Fibroblast of lung (primary cell): Measurements from ENCODE around the gene HSPA8. TPM values are rescaled to one million over a fixed set of nuclear protein-coding genes. Genes with fewer than 3 reads are reported as not detected.

ENCODE experiments used
- DNase-seq, 2 donors: peaks; one replicate each; pipeline versions ENCODE4 v3.0.0 to v3.0.0-alpha.2; 2010; ENCODE audit warnings: low read depth in 2 of 2
- H2AFZ ChIP-seq: 2 replicates; pipeline ENCODE4 v1.5.1; 2012; ENCODE audit warnings: low read length, control low read depth, inconsistent platforms
- H3K27ac ChIP-seq: 2 replicates; pipeline ENCODE4 v1.5.1; 2011; ENCODE audit warnings: low read length, control low read depth; ENCODE audit not compliant: insufficient read depth
- H3K27me3 ChIP-seq: 2 replicates; pipeline ENCODE4 v1.5.1; 2011; ENCODE audit warnings: mild to moderate bottlenecking, low read length; ENCODE audit not compliant: control insufficient read depth, insufficient read depth
- H3K36me3 ChIP-seq: 2 replicates; pipeline ENCODE4 v1.5.1; 2011; ENCODE audit warnings: low read length; ENCODE audit not compliant: control insufficient read depth, insufficient read depth
- H3K4me1 ChIP-seq: 2 replicates; pipeline ENCODE4 v1.5.1; 2011; ENCODE audit warnings: low read length; ENCODE audit not compliant: control insufficient read depth, insufficient read depth; ENCODE audit errors: extremely low read depth
- H3K4me2 ChIP-seq: 2 replicates; pipeline ENCODE4 v1.5.1; 2011; ENCODE audit warnings: low read length, control low read depth; ENCODE audit not compliant: insufficient read depth; ENCODE audit errors: extremely low read depth
- H3K4me3 ChIP-seq, 4 experiments: fragments of 200-600 bp in 1 of 4; sonication (generic) in 1 of 4; replicated peaks in 1 of 4; 2 replicates each; pipeline ENCODE4 v1.5.1; 2011 to 2016; ENCODE audit warnings: low read length in 4 of 4, low read depth in 3 of 4, mild to moderate bottlenecking in 3 of 4, control low read depth in 2 of 4, inconsistent platforms in 1 of 4, mixed read lengths in 1 of 4; ENCODE audit not compliant: insufficient read depth in 1 of 4; ENCODE audit errors: control extremely low read depth in 1 of 4
- H3K79me2 ChIP-seq: 2 replicates; pipeline ENCODE4 v1.5.1; 2012; ENCODE audit warnings: mild to moderate bottlenecking, low read length, inconsistent platforms; ENCODE audit not compliant: control insufficient read depth, insufficient read depth
- H3K9ac ChIP-seq: 2 replicates; pipeline ENCODE4 v1.5.1; 2011; ENCODE audit warnings: mild to moderate bottlenecking, low read length, control low read depth; ENCODE audit not compliant: insufficient read depth
- H3K9me3 ChIP-seq: 2 replicates; pipeline ENCODE4 v1.5.1; 2012; ENCODE audit warnings: low read depth, low read length; ENCODE audit not compliant: control insufficient read depth, insufficient read depth
- H4K20me1 ChIP-seq: 2 replicates; pipeline ENCODE4 v1.5.1; 2011; ENCODE audit warnings: low read length; ENCODE audit not compliant: control insufficient read depth, insufficient read depth; ENCODE audit errors: extremely low read depth
- CTCF ChIP-seq, 2 donors: IDR thresholded peaks in 1 of 2; conservative IDR thresholded peaks in 1 of 2; 1 replicate in 1 of 2; 2 replicates in 1 of 2; pipeline ENCODE4 v1.5.1; 2011 to 2012; ENCODE audit warnings: low read length in 2 of 2, control low read depth in 1 of 2, inconsistent platforms in 1 of 2, low read depth in 1 of 2, mild to moderate bottlenecking in 1 of 2
- EZH2 ChIP-seq: IDR thresholded peaks from 2 replicates; pipeline ENCODE4 v1.5.1; 2012; ENCODE audit warnings: low read length, control low read depth, mild to moderate bottlenecking; ENCODE audit errors: missing control alignments
- polyA plus RNA-seq, 2 donors: library from polyadenylated mRNA; depleted of rRNA in 1 of 2; stranded (reverse) in 1 of 2; unstranded in 1 of 2; fragments of >200 nt; gene quantifications; 2 replicates each; pipeline ENCODE4 v1.2.1, GENCODE V29; 2011 to 2012; ENCODE audit warnings: missing spikeins in 1 of 2
- total RNA-seq: library from RNA; depleted of rRNA; stranded (reverse); fragments of >200 nt; gene quantifications from 2 replicates; pipeline ENCODE4 v1.2.1, GENCODE V29; 2014

HSPA8 gene
- total and polyA plus RNA-seq, 2 donors (not counting 1 experiment from before 2014, with no cell fraction given): 2,158 to 2,431 TPM

DNA sequence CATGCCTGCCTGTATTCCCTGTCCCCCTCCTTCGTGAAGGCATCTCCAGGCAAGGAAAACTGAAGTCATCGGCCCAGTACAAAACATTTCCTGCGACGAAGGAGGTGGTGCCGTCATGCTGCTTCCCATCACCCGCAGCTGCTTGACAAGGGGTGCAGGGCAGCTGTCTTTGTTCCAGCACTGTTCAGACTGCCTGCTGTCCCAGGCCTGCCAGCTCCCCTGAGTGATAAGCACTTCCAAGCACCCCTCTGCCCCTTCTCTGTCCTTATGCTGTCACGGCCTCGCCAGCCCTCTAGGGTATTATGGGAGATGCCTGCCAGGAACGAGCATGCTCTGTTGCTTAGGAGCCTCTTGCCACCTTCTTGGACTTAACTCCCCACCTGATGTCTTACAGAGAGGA, 43.2 kb downstream of the HSPA8 start:
- Histone ChIP-seq H3K4me3 (no peak overlapping the region), H3K36me3 (no peaks in the 10 kb centered on the region), H3K9ac (no peak overlapping the region), H3K4me2 (no peak overlapping the region), H3K27ac (no peak overlapping the region), H3K79me2 (no peaks in the 10 kb centered on the region), H4K20me1 (no peaks in the 10 kb centered on the region), H3K9me3 (no peaks in the 10 kb centered on the region), H3K27me3 (peaks cover 10% of the 10 kb centered on the region), H3K4me1 (no peaks in the 10 kb centered on the region), H2AFZ (no peak overlapping the region)
- TF ChIP-seq EZH2 (no peak), CTCF (conservative IDR thresholded peaks at IDR 0.05 in 1 of 2, IDR thresholded peaks at IDR 0.05 in 1 of 2; ENCODE audit: low read depth in 1 of 2, low read length in 2 of 2) (no peak)
- no peak for DNase-seq

- Histone ChIP-seq H3K79me2 (no peaks in the 10 kb centered on the region), H3K9me3 (no peaks in the 10 kb centered on the region), H2AFZ (no peak overlapping the region), H3K4me1 (no peaks in the 10 kb centered on the region), H4K20me1 (no peaks in the 10 kb centered on the region), H3K27ac (no peak overlapping the region), H3K36me3 (no peaks in the 10 kb centered on the region), H3K4me2 (no peak overlapping the region), H3K9ac (no peak overlapping the region), H3K4me3 (no peak overlapping the region), H3K27me3 (peaks cover 6% of the 10 kb centered on the region)
- TF ChIP-seq EZH2 (no peak), CTCF (conservative IDR thresholded peaks at IDR 0.05 in 1 of 2, IDR thresholded peaks at IDR 0.05 in 1 of 2; ENCODE audit: low read depth in 1 of 2, low read length in 2 of 2) (no peak)
- DNase-seq: no peak
Measured at GRCh38 chr11:123011510-123011909, 50.4 kb downstream of the HSPA8 start.

Other genes starting within 250 kb of the HSPA8 start
- under 0.01 TPM in 2 replicates for gene CRTAM, start 223.6 kb downstream of the HSPA8 start, total RNA-seq
- not detected in 2 replicates for gene CRTAM, start 223.6 kb downstream of the HSPA8 start, polyA plus RNA-seq
- 2.1 and 3.5 TPM in 2 replicates for gene JHY, start 179.4 kb downstream of the HSPA8 start, total RNA-seq
- 1.6 and 2.6 TPM in 2 replicates for gene JHY, start 179.4 kb downstream of the HSPA8 start, polyA plus RNA-seq
- not detected in 2 replicates for gene BSX, start 80.3 kb downstream of the HSPA8 start, total RNA-seq
- gene BSX, start 80.3 kb downstream of the HSPA8 start, polyA plus RNA-seq: not detected in 2 replicates
- gene CLMP, start 133.1 kb upstream of the HSPA8 start, total RNA-seq: 84.5 and 107 TPM in 2 replicates
- 151 and 243 TPM in 2 replicates for gene CLMP, start 133.1 kb upstream of the HSPA8 start, polyA plus RNA-seq